HG02588 (cell line): ENCODE measurements around the gene SLC25A1.
"Not testable (repeated sequence)": the region's sequence is repeated elsewhere in the genome, so short reads cannot be mapped to it uniquely, and the experiment has no call there.

ENCODE experiments used
- ATAC-seq: cut with Tn5 transposase; IDR thresholded peaks from one replicate; pipeline ENCODE4 v1.9.1; 2021; ENCODE audit warnings: mild to moderate bottlenecking, moderate library complexity; ENCODE audit not compliant: unreplicated experiment

The SLC25A1 gene

GRCh38 chr22:19168088-19168890 lies 10.2 kb downstream of the SLC25A1 start:
- ATAC-seq, result no peak

- no peak for ATAC-seq
These were observed 11.2 kb downstream of the SLC25A1 start for GRCh38 chr22:19167106-19167869.

- ATAC-seq, result no peak
These were observed 12.1 kb downstream of the SLC25A1 start for GRCh38 chr22:19166421-19166820.

GRCh38 chr22:19164425-19164824 lies 14.1 kb downstream of the SLC25A1 start:
- ATAC-seq, result no peak

GRCh38 chr22:19158649-19159048 lies 19.9 kb downstream of the SLC25A1 start:
- ATAC-seq, result not testable (repeated sequence)

- not testable (repeated sequence) for ATAC-seq
These were observed 22.4 kb downstream of the SLC25A1 start for GRCh38 chr22:19156109-19156508.

GRCh38 chr22:19152942-19153883 lies 25.3 kb downstream of the SLC25A1 start:
- ATAC-seq, result no peak

- no peak for ATAC-seq
These were observed 27.0 kb downstream of the SLC25A1 start for GRCh38 chr22:19151329-19152191.

- no peak for ATAC-seq
These were observed 27.8 kb downstream of the SLC25A1 start for GRCh38 chr22:19150482-19151328.

- ATAC-seq, result no peak
These were observed 28.5 kb downstream of the SLC25A1 start, which contains the start of gene GSC2 for GRCh38 chr22:19149991-19150390. Gene GSC2, minus strand, starts transcription at chr22:19150292. Its CDS starts 9 bp downstream, at chr22:19150283.

- no peak for ATAC-seq
These were observed 29.3 kb downstream of the SLC25A1 start for GRCh38 chr22:19149047-19149883.

GRCh38 chr22:19148417-19149046 lies 30.0 kb downstream of the SLC25A1 start:
- no peak for ATAC-seq

- ATAC-seq, result no peak
These were observed 31.2 kb downstream of the SLC25A1 start for GRCh38 chr22:19147195-19147780.

- ATAC-seq, result no peak
These were observed 32.1 kb downstream of the SLC25A1 start for GRCh38 chr22:19146215-19146968.

- no peak for ATAC-seq
These were observed 34.6 kb downstream of the SLC25A1 start for GRCh38 chr22:19143967-19144400.

GRCh38 chr22:19143212-19143611 lies 35.3 kb downstream of the SLC25A1 start:
- no peak for ATAC-seq

GRCh38 chr22:19142394-19142793 lies 36.1 kb downstream of the SLC25A1 start:
- no peak for ATAC-seq
